Superior temporal gyrus (tissue), 1 donor: ENCODE measurements around the gene MRPL9.

ENCODE experiments used
- DNase-seq: peaks from one replicate; pipeline ENCODE4 v3.0.0-alpha.2; 2016; ENCODE audit errors: extremely low spot score

MRPL9 gene

DNA sequence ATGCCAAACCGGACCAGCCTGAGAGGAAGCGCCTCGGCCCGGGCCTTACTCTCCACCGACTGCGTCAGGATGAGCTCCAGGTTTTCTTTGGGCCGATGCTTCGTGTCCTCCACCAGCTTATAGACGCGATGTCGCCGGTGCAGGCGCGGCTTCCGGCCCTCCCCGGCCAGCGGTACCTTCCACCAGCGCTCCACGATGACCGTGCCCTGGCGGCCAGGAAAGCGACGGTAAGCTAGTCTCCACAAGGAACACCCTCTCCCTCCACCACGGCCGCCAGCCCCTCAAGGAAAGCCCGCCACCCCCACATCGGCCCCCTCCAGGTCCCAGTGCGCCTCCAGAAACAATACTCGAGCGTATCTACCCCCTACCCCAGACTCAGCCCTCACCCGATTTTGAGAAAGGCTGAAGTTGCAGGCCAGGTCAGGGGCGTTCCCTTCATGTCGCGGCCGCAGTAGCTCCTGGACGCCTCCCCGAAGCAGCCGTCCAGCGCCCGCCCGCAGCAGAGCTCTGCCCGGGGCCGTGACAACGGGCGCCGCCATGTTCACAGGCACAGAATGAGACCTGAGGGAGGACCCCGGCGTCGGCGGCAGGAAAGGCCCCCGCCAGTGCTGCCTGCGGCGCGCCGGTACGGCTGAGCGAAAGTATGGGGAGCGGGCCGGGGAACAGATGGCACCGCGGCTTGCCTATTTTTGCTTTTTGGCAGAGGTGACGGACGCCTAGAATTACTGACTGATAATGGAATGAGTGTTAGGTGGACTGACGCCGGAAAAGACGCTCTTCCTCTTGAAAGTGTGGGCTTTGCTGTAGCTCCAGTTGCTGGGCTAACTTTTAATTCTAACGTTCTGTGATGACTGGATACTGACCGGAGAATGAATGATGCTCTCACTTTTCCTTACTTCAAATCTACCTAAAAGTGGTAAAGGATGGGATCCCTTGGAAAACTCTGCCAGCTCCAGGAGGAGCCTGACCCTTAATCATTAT lies at the start of gene MRPL9:
MRPL9 (minus strand) TSS at position 556 of the 981 bp plus-strand sequence; CDS start at position 539, 17 bp downstream.
- DNase-seq, result peak; percentile 81

DNA sequence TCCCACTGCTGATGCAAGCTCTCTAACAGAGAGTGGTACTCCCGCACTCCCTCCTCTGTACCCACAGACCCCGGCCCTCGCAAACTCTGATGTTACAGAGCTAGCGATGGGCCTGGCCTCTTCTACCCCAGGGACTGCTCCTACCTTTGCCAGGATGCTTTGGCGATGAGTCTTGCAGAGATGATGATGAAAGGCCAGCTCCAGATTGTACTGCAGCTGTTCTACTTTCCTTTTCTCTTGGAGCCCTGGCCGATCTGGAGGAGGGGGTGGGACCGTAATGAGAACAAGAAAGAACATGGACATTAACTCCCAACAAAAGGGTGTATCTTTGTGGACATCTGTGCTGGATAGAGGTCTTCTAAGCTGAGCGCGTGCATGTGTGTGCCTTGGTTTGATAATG lies 47.9 kb upstream of the MRPL9 start:
- DNase-seq, result no peak

DNA sequence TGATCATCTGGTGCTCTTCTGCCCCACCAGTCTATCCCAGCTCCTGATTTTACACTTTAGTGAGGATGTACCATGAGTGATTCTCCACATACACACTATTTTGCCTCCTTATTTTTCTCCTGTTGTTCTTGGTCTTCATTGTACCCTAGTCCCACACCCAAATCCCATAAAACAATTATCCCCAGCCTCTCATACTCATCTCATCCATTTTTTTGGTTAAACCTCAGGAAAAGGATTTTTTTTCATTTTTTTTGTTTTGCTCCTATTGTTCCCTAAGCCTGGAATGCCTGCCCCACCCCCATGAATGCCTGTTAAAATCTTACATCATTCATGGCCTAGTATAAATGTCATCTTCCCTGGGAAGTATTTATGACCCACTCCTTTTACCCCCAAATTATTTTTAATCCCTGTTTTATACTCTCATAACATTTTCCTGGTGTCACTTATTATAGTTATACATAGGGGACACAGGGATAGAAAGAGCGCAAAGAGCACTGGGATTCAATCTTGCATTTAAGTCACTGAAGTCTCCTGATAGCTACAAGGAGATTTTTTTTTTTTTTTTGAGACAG lies 46.8 kb upstream of the MRPL9 start:
- DNase-seq, result no peak

DNA sequence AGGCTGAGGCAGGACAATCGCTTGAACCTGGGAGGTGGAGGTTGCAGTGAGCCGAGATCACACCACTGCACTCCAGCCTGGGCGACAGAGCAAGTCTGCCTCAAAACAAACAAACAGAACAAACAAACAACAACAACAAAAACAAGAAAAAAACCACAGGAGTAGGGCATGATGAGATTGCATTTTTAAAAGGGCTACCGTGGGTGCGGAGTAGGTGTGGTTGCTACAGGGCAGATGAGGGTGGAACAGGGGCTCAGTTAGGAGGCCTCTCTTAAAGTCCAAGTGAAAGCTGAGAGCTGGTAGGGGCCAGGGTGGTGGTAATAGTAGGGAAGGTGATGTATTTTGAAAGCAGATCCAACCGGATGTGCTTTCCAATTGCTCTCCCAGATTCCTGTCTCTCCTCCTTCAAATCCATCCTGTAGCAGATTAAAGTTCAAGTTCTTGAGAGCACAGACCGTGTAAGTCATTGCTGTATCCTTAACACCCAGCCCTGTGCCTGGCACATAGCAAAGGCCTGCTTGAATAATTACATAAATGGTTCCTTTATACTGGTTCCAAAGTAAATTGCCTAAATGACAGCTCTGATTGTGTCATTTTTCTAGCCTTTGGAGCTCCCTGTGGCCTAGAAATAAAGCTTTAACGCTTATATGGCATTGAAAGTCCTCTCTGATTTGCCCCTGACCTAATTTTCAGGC lies 46.1 kb upstream of the MRPL9 start:
- peak; percentile 62 for DNase-seq

DNA sequence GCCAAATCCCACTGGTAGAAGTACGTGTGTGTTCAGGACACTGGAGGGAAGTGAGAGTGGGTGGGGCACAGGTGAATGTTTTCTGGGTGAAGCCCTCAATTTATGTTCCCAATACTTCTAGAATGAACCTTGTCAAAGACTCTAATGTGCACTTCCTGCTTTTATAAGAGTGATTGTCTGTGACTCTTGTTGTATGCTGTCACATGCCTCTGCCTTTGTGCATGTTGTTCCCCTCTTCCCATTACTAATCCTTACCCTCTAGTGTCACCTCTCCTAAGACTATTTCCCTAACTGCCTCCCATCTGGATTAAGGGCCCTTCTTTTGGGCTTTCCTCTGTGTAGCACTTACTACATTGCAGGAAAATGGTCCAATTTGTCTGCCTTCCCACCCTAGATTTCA lies 44.5 kb upstream of the MRPL9 start:
- DNase-seq, result no peak

DNA sequence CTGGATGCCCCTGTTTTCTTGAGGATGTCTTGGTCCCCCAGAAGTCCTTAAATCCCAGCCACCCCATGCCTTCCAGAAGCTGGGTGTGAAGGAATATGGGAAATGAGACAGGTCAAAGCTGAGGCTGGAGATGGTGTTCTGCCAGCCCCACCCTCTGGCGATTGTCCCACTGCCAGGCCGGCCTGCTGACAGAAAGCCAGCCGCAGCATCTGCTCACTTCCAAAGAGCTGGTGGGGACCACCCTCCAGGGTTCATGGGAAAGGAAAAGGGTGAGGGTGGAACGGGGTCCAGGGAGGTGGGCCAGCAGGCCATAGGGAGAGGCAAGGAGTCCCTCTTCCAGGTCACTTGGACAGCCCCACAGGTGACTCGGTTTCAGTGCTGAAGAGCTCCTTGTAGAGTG lies 43.8 kb upstream of the MRPL9 start:
- DNase-seq, result no peak

DNA sequence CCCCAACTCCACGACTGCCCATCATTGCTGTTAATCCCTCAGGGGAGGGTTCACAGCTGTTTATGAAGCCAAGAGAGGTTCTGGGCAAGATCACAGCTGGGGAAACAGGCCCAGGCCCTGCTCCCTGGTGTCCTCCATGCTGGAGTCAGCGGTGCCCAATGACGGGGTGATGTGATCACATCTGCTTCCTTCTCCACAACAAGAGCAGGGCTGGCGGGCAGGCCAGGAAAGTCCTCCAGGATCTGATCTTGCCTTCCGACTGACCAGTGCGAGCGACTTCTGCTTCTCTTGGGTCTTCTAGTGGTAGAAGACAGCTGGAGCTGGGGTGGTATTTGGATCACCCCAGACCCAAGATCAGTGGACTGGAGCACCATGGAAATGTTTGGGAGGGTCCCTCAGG lies 42.9 kb upstream of the MRPL9 start:
- DNase-seq, result no peak

DNA sequence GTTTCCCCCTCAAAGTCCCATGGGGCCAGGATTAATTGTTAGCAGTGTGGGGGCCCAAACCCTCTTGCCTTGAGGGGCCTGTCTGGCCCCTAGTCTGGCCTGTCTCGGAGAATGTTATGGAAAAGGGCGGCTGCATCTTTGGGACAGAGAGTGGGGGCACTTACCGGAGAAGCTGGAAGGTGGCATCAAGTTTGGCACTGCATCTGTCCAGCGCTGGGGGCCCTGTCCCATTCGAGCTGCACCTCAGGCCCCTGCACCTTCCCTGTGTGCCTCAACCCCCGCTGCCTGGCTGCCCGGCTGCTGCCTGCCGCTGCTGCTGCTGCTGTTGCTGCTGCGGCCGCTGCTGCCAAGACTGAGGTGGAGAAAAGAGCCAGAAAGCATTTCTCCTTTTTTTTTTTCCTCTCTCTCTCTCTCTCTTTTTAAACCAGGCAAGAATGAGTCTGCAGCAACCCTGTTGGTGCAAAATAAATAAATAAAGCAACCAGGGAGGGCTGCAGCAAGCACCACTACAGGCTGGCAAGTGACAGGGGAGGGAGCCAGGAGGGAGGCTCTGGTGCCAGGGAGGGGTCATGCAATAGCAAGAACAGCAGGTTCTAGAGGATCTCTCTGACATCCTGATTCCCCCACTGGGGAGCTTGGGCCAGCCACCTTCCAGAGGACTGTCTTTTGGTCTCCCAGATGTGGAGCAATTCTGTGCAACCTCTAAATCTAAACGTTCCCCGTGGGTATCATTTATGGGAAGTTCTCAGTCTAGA lies 41.9 kb upstream of the MRPL9 start, which contains the start of gene LINGO4:
LINGO4 (minus strand) TSS at position 354 of the 755 bp plus-strand sequence. CDS start 2,715 bp downstream, outside the sequence.
- no peak for DNase-seq

DNA sequence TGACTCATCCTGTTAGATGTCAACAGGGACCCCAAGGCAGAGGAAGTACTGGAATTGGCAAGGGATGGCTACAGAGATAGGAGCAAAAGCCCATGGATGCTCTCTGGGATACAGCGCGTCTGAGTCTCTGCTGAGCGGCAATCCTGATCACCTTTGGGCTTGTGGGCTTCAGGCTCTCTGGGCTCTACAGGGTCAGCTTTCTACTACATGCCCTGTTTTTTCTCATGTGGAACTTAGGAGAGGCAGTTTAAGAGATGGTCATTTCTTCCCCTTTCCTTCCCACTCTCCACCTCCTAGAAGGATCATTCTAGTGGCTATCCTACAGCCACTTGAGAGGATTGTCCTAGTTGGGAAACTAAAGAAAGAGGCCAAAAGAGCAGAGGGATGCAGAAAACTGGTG lies 40.6 kb upstream of the MRPL9 start:
- DNase-seq, result no peak

DNA sequence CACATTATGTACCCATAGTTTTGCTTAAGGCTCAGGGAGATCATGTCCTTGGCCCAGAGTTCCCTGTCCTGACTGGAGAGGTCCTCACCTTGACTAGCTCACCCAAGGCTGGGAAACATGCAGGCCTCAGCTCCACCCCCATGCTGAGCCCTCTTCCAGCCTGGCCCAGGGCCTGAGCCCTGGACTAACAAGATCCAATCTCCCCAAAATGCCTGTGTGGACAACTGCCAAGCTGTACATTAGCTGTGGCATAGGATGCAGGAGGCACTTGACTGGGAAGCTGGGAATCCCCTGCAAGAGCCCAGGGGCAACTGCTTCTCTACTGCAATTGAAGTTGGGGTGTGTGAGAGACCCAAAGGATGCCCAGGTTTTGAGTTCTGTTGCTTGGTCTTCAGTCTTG lies 39.9 kb upstream of the MRPL9 start:
- no peak for DNase-seq

DNA sequence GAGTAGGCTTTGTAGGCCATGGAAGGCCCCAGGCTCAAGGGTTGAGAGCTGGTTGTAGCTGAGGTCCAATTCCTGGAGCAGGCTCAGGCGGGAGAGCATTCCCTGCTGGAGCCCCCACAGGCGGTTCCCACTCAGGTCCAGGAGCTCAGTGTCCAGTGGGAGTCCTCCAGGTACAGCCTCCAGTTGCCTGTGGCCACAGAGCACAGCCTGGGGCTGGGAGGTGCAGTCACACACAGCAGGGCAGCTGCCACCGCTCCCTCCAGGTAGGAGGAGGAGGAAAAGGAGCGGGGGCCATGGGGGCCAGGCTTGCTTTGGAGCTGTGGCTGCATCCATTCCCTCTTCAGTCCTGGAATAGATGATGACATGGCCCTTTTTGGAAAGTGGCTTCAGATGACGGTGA lies 39.1 kb upstream of the MRPL9 start:
- no peak for DNase-seq

DNA sequence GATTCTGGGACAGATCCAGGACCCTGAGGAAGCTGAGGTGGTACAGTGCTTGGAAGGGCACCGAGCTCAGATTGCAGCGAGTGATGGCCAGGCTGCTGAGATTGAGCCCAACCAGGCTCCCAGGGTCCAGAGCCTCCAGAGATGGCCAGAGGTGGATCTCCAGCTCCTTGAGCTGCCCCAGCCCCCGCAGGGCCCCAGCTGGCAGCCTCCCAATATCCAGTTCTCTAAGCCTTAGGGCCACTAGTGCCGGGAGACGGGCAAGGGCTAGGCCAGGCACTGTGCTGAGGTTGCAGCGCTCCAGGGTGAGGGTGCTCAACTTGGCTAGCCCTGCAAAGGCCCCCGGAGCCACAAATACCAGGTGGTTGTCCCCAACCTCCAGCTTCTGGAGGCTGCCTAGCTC lies 38.5 kb upstream of the MRPL9 start:
- no peak for DNase-seq

DNA sequence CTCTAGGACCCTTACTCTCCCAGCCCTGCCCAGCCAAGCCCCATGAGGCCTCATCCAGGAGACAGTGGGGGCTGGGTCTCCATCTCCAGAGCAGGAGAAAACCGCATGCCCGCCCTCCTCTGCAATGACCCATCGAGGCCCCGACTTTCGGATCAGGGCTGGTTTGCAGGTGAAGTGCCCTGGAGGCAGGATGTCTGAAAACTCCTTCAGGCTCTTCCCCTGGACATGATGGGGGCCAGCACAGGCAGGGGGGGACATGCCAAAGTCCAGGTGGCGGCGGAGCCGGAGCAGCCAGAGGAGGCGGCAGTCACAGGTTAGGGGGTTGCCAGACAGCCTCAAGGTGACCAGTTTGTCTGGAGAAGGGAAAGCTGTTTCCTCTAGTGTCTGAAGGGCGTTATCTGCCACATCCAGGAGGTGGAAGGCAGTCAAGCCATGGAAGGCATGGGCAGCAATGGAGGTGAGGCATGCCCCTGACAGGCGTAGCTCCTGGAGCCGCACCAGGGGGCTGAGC lies 38.1 kb upstream of the MRPL9 start:
- no peak for DNase-seq

DNA sequence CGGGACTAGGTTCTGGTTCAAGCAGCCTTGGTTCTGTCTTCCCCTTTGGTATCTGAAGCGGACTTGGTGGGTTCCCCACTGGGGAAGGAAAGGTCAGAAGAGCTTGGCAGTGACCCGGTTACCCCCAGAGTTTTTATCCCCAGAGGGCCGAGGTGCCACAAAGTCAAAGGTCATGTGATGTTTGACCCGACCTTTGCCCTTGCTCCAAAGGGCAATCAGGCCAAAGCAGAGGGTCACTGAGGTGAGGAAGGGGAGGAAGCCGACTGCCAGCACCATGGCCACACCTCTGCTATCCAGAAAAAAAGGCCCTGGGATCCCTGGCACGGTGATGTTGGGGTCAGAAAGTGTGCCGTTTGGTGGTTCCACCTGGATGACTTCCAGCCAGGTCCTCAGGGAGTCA lies 37.5 kb upstream of the MRPL9 start:
- DNase-seq, result no peak

DNA sequence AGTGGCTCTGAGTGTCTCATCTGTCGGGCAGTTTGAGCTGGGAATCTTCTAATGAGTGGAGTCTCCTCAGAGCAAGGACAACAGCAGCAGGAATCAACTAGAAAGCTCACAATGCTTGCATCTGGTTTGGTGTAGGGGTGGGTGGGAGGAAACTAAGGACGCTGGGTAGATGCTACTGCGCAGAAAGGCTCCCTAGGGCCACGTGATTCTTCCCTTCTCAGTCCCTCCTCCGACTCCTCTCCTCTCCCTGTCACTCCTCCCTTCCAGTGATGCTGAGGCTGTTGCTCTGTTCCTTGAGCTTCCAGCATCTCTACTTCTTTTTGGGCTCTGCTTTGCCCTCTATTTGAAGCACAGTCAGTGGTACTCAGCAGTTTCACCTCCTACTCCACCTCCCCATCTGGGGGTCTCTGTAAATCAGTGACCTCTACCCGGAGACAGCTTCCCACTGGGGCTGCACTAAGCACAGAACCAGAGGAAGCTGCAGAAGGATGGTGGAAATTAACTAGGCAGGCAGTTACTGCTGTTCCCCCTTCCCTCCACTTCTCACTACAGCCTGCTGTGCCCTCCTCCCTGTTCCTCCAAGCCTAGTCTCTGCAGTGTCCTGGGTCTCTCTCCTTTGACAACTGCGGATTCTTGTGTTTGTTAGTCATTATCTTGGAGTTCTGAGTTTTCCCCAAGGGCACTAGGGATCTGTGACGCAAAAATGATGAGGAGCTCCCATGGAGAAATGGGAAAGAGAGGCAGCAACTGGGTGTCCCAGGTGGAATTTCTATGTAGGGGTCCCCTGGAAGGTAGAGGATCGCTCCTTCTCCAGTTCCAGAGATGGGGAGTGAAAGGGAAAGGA lies 36.1 kb upstream of the MRPL9 start:
- DNase-seq, result peak; percentile 30

DNA sequence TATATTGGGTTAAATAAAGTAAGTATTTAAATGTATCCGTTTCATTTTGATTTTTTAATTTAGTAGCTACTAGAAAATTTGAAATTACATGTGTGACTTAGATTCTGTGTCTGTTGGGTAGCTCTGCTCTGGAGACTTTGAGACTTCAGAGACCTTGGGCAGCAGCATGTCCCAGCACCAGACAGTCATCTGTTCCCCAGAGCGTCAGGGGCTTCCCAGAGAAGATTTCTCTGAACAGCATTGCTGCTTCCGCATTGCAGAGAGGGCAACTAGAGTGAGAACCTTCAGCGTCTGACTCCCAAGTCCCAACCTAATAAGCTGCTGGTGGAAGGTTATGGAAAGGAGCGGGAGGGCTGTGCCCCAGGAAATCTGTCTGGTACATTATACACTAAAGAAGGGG lies 35.3 kb upstream of the MRPL9 start:
- DNase-seq, result no peak

DNA sequence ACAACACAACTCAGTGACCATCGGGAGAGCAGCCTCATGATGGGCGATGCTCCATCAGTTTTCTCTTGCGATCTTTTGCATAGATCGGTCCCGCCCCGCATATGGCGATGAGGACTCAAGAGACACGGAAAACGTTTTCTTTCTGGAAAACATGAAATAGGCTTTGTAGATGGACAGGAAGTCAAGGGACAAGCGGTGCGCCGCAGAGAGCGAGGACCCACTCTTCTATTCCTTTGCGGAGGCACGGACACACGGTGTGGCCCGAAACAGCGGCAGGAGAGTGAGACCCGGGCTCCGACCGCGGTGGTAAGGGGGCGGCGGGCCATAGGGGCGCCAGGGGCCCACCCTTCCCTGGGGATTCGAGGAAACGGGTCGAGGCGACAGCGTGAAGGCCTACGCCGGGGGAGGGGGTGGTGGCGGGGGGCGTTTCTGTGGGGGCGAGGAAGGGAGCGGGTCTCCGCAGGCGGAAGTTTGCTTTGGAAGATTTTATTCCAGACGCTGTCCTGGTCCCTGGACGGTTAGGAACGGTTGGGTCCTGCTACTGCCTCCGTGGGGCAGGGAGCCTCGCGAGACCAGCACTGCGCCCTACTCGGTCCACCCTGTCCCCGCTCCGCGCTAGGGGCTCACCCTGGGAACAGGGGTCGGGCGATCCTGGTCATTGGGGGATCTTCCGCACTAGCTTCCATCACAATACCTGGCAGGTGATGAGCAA lies 27.8 kb upstream of the MRPL9 start:
- DNase-seq, result no peak

DNA sequence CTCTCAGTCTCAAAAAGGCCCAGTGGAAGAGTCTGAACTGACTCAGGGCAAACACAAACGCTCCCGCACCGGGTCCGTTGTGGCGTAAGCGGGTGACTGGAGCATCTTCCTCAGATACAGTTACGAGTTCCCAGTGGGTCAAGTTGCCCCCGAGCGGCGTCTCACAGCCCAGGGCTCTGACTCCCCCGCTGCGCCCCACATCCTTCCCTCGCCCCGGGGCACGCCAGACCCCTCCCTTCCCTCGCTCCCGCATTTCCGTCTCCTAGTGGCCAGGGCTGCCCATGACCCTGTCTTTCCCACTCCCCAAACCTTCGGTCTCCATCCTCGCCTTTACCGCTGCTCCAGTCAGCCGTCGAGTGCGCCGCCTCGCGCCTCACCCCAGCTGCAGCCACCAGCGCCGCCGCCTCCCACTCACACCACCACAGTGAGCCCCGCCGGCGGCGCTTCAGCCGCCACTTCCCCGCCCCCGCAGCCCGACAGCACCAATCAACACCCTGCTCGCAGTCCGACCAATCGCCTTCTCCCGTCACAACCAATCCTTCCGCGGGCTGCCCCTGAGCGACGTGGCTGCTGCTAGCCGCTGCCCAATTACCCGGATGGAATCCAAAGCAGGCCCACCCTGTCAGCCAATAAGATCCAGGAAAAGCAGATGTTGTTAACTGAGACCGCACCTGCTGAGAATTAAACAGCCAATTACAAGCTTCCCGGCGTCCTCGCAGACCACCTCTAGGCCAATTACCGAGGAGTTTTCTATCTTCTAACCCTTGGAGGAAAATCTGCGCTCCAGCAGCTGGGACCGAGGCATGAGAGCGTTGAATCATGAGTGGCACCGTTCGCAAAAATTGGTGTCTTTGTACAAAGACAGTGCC lies 27.0 kb upstream of the MRPL9 start, which contains the start of gene TDRKH:
TDRKH (minus strand) TSS at position 430 of the 869 bp plus-strand sequence. CDS start 7,478 bp downstream, outside the sequence.
- DNase-seq, result peak; percentile 99

DNA sequence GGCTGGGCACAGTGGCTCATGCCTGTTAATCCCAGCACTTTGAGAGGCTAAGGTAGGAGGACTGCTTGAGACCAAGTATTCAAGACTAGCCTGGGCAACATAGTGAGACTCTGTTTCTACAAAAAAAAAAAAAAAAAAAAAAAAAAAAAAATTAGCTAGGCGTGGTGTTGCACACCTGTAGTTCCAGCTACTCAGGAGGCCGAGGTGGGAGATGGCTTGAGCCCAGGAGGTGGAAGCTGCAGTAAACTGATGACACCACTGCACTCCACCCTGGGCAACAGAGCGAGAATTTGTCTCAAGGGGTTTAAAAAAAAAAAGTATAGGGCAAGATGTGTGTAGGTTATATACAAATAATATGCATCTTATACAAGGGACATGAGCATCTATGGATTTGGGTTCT lies 24.4 kb upstream of the MRPL9 start:
- DNase-seq, result no peak
